ENCODE results near the gene SLC36A1.
"Not testable (repeated sequence)": the region's sequence is repeated elsewhere in the genome, so short reads cannot be mapped to it uniquely, and the experiment has no call there.

SLC36A1 gene

DNA sequence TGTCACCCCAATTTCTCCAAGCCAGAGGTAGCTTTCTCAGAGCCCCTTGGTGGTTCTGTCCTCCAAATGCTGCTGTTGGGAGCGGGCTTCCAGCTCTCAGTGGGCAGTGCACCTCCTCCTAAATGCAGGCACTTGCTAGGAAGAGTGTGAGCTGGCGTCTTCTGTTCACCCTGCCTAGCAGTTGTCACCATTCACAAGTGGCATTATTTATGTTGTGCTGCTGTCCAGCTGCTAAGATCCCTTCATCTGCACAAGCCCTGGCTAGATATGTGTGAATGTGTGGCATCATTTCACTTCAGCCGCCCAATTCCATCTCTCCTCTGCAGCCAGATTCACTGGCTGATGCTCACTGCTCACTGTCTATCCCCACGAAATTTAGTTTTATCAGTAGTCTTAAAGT, 43.7 kb downstream of the SLC36A1 start:
- DNase-seq, result no peak

DNA sequence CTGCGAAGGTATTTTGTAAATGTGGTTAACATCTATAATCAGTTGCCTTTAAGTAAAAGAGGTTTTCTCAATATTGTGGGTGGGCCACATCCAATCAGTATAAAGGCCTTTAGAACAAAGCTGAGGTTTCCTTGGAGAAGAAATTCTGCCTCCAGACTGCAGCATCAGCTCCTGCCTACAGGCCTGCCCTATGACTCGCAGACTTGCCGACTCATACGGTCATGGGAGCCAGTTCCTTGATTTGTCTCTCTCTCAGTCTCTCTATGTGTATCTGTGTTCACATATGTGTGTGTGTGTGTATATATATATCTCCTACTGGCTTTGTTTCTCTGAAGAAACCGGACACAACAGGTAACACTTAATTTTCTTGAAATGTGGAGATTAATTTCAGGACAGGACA, 45.3 kb downstream of the SLC36A1 start:
- DNase-seq, result peak; percentile 86

DNA sequence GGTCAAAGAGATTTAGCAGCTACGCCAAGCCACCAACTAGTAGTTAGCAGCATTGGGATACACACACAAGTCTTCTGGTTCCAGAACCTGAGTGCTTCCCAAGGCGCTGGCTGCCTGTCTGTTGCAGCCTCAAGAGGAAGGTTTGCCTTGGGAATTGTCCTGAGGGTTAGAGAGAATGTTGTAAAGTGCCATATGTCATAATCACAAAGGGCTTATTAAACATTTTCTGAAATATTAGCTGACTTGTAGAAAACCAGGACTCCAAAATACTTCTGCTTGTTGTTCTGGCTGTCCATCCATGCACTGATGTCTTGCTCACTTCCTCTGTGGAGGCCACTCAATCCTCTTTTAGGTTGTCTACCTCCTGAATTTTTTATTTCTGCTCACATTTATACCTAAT, 46.3 kb downstream of the SLC36A1 start:
- peak; percentile 32 for DNase-seq

DNA sequence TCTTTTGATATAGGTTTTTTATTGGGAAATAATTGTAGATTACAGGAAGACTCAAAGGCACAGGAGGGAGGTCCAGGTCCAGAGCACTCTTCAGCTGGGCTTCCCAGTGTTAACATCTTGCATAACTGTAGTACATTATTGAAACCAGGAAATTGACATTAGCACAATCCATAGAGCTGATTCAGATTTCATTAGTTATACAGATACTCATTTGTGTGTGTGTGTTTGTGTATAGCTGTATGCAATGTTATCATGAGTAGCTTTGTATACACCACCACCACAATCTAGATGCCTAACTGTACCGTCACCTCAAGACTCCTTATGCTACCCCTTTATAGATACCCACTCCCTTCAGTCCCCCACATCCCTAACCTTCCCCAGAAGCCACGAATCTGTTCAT, 47.9 kb downstream of the SLC36A1 start:
- no peak for DNase-seq

DNA sequence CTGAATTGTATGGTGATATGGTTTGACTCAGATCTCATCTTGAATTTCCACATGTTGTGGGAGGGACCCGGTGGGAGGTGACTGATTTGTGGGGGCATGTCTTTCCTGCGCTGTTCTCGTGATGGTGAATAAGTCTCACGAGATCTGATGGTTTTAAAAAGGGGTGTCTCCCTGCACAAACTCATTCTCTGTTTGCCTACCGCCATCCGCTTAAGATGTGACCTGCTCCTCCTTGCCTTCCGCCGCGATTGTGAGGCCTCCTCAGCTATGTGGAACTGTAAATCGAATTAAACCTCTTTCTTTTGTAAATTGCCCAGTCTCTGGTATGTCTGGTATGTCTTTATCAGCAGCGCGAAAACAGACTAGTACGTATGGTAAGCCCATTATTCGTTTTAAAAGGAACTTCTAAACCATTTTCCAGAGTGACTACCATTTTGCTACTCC, 48.7 kb downstream of the SLC36A1 start:
- no peak for DNase-seq

DNA sequence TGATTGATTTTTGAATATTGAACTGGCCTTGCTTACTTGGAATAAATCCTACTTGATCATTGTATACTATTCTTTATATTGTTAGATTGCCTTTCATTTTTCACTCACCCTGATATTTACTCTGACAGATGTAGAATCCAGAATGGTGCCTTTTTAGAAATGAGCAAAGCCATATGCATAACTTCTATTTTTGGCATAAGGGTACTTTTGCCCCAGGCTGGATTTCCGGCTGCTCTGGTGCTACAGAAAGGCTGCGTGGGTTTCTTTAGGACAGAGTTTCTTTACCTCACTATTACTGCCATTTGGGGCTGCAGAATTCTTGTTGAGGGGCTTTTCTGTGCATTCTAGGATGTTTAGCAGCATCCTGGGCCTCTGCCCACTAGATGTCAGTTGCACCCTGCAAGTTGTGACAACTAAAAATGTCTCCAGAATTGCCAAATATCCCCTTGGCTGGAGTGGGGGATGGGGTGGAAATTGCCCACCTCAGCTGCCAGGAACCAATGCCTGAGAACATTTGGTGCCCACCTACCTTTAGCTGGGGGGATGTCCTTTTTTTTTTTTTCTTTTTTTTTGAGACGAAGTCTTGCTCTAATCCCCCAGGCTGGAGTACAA, 50.1 kb downstream of the SLC36A1 start:
- DNase-seq, result no peak

DNA sequence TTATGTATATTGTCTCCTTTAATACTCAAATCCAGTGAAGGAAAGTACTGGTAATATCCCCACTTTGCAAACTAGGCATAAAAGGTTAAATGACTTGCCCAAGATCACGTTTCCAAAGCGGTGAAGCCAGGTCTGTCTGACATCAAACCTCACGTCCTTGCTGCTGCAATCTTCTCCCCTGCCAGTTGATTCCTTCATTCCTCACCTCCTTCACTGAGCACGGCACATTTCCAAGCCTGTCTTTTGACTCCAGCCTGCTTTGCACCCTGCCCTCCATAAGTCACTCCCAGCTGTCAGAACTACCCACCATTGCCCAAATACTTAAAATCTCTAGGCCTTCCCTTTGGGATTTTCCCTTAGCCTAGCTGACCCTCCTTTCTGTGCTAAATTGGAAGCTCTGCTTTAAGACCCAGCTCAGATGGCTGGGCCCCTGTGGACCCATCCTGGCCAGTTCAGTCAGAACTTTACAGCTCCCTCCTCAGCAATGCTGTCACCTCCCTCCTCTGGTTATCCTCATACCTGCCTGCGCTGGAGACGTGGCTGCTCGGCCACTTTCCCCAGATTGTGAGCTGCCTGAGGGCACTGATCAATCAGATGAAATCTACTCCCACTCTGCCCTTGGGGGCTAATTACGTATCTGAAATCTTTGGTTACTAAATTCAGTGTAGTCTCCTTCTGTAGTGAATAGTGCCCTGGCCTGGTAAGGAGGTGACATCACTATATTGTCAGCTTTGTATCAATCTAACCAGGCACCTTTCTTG, 51.2 kb downstream of the SLC36A1 start:
- no peak for DNase-seq

DNA sequence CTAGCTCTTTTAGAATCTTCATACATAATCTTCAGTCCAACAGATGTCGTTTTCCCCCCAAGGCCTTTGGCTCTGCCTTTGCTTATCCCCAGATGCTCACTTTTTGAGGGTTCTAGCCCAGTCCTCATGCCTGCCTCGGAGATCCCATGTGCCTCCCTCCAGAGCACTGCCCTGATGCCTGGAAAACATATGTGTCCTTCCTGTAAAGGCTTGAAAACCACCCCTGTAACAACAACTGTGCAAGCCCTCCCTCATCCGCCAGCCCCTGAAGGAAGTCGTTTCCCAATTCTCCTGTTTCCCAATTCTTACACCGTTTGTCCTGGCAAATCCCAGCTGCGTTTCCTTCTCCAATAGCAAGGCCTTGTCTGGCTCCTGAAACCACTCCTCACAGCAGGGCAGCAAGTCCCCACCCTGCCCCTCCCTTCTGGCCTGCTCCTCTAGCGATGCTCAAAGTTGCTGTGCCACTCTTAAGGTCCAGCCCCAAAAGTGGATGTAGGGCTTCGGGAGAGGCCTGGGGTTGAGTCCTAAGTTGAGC, 52.2 kb downstream of the SLC36A1 start:
- DNase-seq, result no peak

DNA sequence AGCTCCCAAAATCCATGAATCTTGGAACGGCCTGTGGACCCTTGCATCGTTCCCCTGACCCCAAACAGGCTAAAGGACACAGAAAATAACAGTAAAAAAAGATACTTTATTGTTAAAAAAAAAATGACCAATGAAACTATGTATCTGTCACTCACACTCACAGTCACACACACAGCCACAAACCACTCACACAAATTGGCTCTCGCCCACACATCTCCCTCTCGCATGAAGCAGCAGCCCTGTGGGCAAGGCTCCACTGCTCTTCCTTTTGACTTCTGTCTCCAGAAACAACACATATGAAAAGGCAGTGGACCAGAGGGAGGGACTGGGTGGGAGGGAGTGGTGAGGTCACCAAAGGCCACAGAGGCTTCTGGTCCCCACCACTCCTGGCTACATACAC, 56.6 kb downstream of the SLC36A1 start:
- DNase-seq, result no peak

DNA sequence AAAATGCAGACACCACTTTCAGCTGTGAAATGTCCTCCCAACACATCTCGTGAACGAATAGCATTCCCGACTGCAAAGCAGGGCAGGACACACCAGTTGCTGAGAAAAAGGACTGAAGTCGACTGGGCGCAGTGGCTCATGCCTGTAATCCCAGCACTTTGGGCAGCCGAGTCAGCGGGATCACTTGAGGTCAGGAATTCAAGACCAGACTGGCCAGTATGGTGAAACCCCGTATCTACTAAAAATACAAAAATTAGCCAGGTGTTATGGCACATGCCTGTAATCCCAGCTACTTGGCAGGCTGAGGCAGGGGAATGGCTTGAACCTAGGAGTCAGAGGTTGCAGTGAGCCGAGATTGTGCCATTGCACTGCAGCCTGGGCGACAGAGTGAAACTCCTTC, 60.9 kb downstream of the SLC36A1 start:
- DNase-seq, result not testable (repeated sequence)

DNA sequence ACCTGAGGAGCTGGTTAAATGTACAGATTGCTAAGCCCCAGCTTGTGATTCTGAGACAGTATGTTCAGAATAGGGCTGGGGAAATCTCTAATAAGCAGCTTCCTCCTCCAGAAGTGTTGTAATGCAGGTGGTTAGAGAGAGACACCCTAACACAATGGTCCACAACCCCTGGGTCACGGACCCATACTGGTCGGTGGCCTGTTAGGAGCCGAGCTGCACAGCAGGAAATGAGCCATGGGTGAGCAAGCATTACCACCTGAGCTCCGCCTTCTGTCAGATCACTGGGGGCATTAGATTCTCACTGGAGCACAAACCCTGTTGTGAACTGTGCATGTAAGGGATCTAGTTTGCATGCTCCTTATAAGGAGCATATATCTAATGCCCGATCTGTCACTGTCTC, 61.8 kb downstream of the SLC36A1 start:
- DNase-seq, result no peak

DNA sequence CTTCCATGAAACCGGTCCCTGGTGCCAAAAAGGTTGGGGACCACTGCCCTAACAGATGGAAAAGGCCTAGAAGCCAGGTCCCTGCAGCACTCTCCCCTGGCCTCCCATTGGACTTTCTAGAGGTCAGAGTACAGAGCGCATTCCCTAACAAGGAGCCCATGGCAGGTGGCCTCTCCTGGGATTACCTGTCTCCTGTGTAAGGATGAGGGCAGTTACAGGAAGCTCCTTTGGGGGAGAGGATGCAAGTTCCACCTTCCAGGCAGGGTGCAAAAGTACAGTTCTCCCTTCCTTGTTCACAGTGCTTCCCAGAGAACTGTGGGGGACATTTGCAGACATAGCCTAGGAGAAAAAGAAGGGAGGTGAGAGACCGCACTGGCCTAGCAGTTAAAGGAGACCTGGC, 62.4 kb downstream of the SLC36A1 start:
- no peak for DNase-seq

DNA sequence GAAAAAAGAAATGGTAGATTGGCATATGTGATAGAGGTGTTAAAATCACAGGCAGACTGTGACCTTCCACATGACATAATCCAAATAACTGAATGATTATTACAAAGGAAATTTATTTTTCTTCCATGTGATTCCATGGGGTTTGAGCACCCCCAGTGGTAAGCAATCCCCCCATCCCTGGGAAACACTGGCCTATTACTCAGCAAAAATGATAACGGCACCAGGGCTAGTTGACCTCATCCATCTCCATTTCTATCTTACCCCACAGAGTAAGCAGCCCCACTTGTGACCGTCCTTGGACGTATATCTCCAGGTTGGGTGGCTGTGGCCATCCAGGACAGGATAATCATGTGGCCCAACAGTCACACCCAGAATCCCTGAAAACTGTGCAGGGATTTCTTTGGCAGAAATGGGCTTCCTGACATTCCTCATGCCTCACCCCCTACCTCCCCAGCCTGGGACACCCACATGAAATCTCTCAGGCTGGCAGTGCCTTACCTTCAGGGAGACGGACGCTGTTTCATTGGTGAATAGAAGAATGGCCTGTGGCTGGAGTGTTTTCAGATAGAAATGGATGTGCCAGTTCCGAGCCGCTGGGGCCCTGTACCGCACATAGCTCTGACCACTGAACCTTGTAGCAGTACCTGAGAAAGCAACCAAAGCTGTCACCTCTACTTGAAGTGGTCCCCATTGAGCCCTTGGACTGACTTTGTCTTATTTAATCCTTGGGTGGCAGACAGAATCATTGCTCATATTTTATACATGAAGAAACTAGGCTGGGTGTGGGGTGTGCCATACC, 69.9 kb downstream of the SLC36A1 start:
- DNase-seq, result no peak

DNA sequence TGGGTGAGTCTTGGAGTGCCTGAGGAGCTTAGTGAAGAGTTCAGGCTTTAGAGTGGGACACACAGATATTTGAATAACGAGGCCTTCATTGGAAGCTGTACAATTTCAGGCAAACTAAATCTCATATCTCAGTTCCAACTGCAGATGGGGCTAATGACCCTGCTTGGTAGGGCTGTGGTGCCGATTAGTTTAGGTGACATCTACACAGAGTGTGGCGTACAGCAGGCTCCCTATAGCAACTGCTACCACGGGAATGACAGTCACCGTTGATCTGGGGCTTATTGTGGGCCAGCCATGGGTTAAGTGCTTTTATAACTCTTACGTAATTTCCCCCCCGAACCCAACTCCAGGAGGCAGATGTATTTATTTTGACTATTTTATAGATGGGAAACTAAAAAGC, 72.9 kb downstream of the SLC36A1 start:
- peak; percentile 34 for DNase-seq

DNA sequence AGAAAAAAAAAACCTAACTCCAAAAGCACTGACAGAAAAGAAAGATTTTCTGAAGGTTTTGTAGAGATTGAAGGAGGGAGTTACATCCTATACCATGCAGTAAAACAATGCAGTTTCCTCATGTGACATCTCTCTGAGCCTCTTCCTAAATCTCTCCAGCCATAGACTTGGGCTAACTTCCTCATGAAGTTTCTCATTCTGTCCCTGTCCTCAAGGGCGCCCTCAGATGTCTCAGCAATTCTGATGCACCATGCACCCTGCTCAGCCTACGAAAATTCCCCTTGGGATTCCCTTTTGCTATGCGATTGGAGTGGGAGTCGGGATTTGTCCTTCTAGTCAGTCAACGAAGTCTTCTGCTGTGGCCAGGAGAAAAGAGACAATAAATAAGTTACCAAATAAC, 74.8 kb downstream of the SLC36A1 start:
- no peak for DNase-seq

DNA sequence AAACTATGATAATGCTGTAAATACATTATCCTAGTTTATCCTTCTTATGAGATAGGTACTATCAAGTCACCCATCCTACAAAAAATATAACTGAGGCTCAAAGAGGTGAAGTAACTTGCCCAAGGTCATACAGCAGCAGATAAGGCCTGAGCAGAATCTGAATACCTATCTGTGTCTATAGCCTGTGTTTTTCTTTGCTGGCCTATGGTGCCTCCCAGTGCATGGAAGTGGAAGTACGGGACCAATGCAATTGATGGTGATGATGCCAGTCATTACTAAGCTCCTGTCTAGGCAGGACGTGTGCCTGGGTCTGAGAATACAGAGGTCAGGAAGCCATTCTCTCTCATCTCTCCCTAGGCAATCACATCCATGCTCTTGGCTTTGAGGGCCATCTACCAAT, 75.9 kb downstream of the SLC36A1 start:
- peak; percentile 80 for DNase-seq

DNA sequence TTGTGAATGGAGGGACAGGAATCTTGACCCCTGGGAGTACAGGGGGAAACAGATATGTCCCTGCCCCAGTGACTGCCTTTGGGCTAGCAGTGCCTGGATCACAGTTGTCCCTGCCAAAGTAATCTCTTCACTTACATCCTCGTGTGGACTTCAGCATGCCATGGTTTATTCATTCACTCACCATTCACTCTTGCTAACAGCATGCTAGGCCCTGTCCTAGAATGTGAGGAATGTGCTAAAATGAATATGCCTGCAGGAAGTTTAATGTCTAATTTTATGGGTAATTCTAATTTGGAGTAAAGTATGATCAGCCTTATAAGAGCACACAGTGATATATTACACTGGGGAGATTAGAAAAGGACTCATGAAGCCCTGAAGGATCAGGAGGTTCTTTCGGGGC, 80.8 kb downstream of the SLC36A1 start:
- DNase-seq, result no peak

DNA sequence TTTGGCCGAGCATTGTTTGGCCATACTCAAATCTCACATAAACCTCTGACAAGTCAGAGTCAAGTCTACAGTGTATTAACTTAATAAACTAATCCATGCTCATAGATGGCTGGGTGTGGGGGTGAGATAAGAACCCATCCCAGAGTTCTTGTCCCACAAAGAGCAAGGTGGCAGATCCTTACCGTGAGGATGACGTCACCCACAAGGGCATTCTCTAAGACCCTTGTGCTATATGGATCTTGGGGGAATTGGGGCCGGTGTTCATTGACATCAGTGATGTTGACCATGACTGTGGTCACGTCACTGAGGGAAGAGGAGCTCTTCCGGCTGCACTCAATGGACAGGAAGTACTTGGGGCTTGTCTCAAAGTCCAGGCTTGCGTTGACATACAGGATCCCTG, 81.6 kb downstream of the SLC36A1 start:
- peak; percentile 16 for DNase-seq

DNA sequence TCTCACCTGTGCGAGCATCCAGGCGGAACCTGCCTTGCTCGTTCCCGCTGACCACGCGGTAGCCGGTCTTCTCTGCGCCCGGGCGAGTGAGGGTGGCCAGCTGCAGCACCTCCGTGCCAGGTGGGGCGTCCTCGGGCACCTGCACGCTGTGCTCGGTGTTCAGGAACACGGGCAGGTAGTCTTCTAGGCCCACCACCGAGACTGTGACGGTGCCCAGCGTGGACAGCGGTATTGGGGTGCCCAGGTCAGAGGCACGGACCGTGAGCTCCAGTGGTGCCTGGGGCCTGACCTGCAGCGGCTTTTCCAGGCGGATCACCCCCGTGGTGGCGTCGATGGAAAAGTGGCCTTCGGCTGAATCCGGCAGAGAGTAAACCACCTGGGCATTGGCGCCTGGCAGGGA, 84.2 kb downstream of the SLC36A1 start:
- no peak for DNase-seq

DNA sequence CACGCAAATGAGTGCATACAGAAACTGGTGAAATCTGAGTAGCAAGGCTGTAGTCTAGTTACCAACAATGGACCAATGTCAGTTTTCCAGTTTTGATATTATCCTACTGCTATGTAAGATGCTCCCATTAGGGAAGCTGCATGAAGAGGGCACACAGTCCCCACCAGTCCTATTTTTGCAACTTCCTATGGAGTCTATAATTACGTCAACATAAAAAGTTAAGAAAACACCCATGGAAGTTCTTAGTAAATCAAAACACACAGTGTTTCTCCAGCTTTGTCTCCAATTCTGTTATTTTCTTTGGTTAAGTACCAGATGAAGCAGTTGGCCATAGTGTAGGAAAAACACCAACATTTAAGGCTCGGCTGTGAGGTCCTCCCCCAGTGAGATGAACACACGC, 85.0 kb downstream of the SLC36A1 start:
- DNase-seq, result no peak

DNA sequence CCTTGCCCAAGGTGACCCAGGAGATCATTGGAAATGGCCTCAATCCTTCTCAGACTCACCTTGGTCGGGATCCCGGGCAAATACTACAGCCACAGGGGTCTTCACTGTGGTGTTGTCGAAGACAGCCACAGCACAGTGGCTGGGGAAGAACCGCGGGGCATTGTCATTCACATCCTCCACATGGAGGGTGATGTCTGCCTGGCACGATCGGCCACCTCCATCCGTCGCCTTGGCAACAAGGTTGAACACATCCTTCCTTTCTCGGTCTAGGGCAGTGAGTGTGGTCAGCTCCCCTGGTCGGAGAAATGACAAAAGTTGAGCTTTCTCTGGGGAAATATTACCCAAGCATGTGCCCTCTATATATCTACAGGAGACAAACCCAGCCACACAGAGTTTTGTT, 86.9 kb downstream of the SLC36A1 start:
- no peak for DNase-seq

DNA sequence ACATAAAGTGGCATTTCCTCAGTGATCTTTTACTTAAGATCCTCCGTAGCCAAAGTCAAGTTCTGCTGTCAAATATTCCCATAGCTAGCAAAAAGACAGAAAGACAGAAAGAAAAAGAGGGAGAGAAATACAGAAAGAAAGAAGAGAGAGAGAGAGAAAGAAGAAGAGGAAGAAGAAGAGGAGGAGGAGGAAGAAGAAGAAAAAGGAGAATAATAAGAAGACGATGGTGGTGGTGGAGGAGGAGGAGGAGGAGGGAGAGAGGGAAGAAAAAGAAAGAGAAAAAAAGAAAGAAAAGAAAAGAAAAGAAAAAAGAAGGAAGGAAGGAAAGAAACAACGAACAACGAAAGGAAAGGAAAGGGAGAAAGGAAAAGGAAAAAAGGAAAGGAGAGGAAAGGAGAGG, 89.6 kb downstream of the SLC36A1 start:
- DNase-seq, result no peak

DNA sequence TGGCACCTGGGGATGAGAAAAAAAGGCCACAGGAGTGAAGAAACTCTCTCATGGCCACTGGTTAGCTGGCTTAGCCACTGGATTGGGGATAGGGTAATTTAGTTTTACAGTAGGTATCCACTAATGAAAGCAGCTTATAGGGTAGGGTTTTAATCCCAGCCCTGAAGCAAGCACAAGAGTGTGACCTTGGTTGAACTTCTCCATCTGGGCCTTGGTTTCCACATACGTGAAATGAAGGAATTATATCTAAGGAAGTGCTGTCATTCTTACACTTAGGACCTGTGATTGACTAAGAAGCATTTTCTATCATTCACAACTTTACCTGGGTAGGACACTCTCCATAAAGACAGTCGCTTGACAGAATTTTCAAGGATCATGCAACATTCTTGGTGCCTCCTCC, 94.2 kb downstream of the SLC36A1 start:
- DNase-seq, result no peak
